Mucosa of stomach (tissue), 1 donor: ENCODE results near the gene TRPC4AP.
A peak's percentile ranks its signal among the peaks of the same experiment; 100 is the strongest.

Experiments
- H3K27me3 ChIP-seq: one replicate; pipeline ENCODE4 v1.7.0; 2013; ENCODE audit warnings: mild to moderate bottlenecking, low read length; ENCODE audit not compliant: control insufficient read depth, insufficient read depth
- H3K36me3 ChIP-seq: one replicate; pipeline ENCODE4 v1.7.0; 2013; ENCODE audit warnings: low read length; ENCODE audit not compliant: control insufficient read depth, insufficient read depth
- H3K4me1 ChIP-seq: one replicate; pipeline ENCODE4 v1.7.0; 2013; ENCODE audit warnings: mild to moderate bottlenecking, low read length; ENCODE audit not compliant: control insufficient read depth, insufficient read depth
- H3K4me3 ChIP-seq: one replicate; pipeline ENCODE4 v1.7.0; 2013; ENCODE audit warnings: low read length
- H3K9ac ChIP-seq: one replicate; pipeline ENCODE4 v1.7.0; 2013; ENCODE audit warnings: mild to moderate bottlenecking, low read length, moderate library complexity
- H3K9me3 ChIP-seq: one replicate; pipeline ENCODE4 v1.7.0; 2013; ENCODE audit warnings: mild to moderate bottlenecking, low read length, moderate library complexity; ENCODE audit not compliant: control insufficient read depth
- donor health status: Pancreatic carcinoma.

Gene TRPC4AP

GRCh38 chr20:34954904-34955230 lies 137.7 kb downstream of the TRPC4AP start:
- H3K36me3 ChIP-seq, result no peaks in the 10 kb centered on the region
- peak overlapping the region; percentile 91 for H3K9ac ChIP-seq
- H3K9me3 ChIP-seq, result no peaks in the 10 kb centered on the region
- peaks cover 17% of the 10 kb centered on the region for H3K4me1 ChIP-seq
- no peaks in the 10 kb centered on the region for H3K27me3 ChIP-seq
- H3K4me3 ChIP-seq, result peak overlapping the region; percentile 92

GRCh38 chr20:34953960-34954359 lies 138.6 kb downstream of the TRPC4AP start:
- no peaks in the 10 kb centered on the region for H3K9me3 ChIP-seq
- no peak overlapping the region for H3K4me3 ChIP-seq
- no peaks in the 10 kb centered on the region for H3K27me3 ChIP-seq
- H3K36me3 ChIP-seq, result no peaks in the 10 kb centered on the region
- no peak overlapping the region for H3K9ac ChIP-seq
- peaks cover 26% of the 10 kb centered on the region for H3K4me1 ChIP-seq

- no peaks in the 10 kb centered on the region for H3K9me3 ChIP-seq
- H3K27me3 ChIP-seq, result no peaks in the 10 kb centered on the region
- H3K4me3 ChIP-seq, result no peak overlapping the region
- no peaks in the 10 kb centered on the region for H3K36me3 ChIP-seq
- peaks cover 29% of the 10 kb centered on the region for H3K4me1 ChIP-seq
- H3K9ac ChIP-seq, result no peak overlapping the region
Observed at GRCh38 chr20:34952671-34953070, 139.9 kb downstream of the TRPC4AP start.
